GM04503 (cell line): ENCODE measurements around the gene ATP2B2.
A peak's percentile ranks its signal among the peaks of the same experiment; 100 is the strongest.

Experiments used
- DNase-seq: peaks from one replicate; pipeline ENCODE4 v3.0.0-alpha.2; 2012; ENCODE audit warnings: low read depth

The ATP2B2 gene

GRCh38 chr3:10447527-10448260, 57.7 kb downstream of the ATP2B2 start:
- DNase-seq = no peak

- DNase-seq = no peak
Measured at GRCh38 chr3:10447110-10447509, 58.3 kb downstream of the ATP2B2 start.

- no peak for DNase-seq
Measured at GRCh38 chr3:10445561-10446175, 59.7 kb downstream of the ATP2B2 start.

GRCh38 chr3:10444511-10444910, 60.9 kb downstream of the ATP2B2 start:
- DNase-seq = no peak

- no peak for DNase-seq
Measured at GRCh38 chr3:10444110-10444429, 61.3 kb downstream of the ATP2B2 start.

- DNase-seq = no peak
Measured at GRCh38 chr3:10443272-10444109, 61.9 kb downstream of the ATP2B2 start.

GRCh38 chr3:10442151-10442795, 63.1 kb downstream of the ATP2B2 start:
- no peak for DNase-seq

- no peak for DNase-seq
Measured at GRCh38 chr3:10440684-10441083, 64.7 kb downstream of the ATP2B2 start.

- DNase-seq = no peak
Measured at GRCh38 chr3:10438902-10439610, 66.3 kb downstream of the ATP2B2 start.

GRCh38 chr3:10437995-10438901, 67.1 kb downstream of the ATP2B2 start:
- DNase-seq = no peak

- DNase-seq = peak; percentile 30
Measured at GRCh38 chr3:10437272-10437994, 68.0 kb downstream of the ATP2B2 start.

- no peak for DNase-seq
Measured at GRCh38 chr3:10435850-10436249, 69.5 kb downstream of the ATP2B2 start.

- DNase-seq = no peak
Measured at GRCh38 chr3:10434938-10435336, 70.4 kb downstream of the ATP2B2 start.

- no peak for DNase-seq
Measured at GRCh38 chr3:10434144-10434937, 71.0 kb downstream of the ATP2B2 start.

GRCh38 chr3:10432931-10433330, 72.5 kb downstream of the ATP2B2 start:
- DNase-seq = no peak

- no peak for DNase-seq
Measured at GRCh38 chr3:10432156-10432845, 73.1 kb downstream of the ATP2B2 start.

GRCh38 chr3:10430805-10431204, 74.6 kb downstream of the ATP2B2 start:
- DNase-seq = no peak

- no peak for DNase-seq
Measured at GRCh38 chr3:10428406-10429091, 76.8 kb downstream of the ATP2B2 start.
